GM19043 (cell line): ENCODE results near the gene WDR48.

Experiments
- ATAC-seq: cut with Tn5 transposase; IDR thresholded peaks from one replicate; pipeline ENCODE4 v1.9.1; 2021; ENCODE audit warnings: low read depth; ENCODE audit not compliant: unreplicated experiment

The WDR48 gene

GRCh38 chr3:39137435-39137936 is 85.7 kb downstream of the WDR48 start:
- no peak for ATAC-seq

GRCh38 chr3:39137991-39138803 is 86.4 kb downstream of the WDR48 start:
- ATAC-seq: no peak

GRCh38 chr3:39138804-39139415 is 87.1 kb downstream of the WDR48 start:
- no peak for ATAC-seq

- ATAC-seq: no peak
Observed at GRCh38 chr3:39139442-39139841, 87.6 kb downstream of the WDR48 start.

- ATAC-seq: no peak
Observed at GRCh38 chr3:39140341-39140971, 88.6 kb downstream of the WDR48 start.

GRCh38 chr3:39141171-39141995 is 89.6 kb downstream of the WDR48 start:
- ATAC-seq: no peak

- ATAC-seq: no peak
Observed at GRCh38 chr3:39142067-39142466, 90.3 kb downstream of the WDR48 start.

GRCh38 chr3:39143051-39143885 is 91.5 kb downstream of the WDR48 start:
- ATAC-seq: no peak

GRCh38 chr3:39144095-39144747 is 92.4 kb downstream of the WDR48 start:
- ATAC-seq: no peak

- ATAC-seq: no peak
Observed at GRCh38 chr3:39144748-39145380, 93.0 kb downstream of the WDR48 start.

- ATAC-seq: no peak
Observed at GRCh38 chr3:39146083-39146501, 94.3 kb downstream of the WDR48 start.
